Neural progenitor cell (in vitro differentiated cells): ENCODE measurements around the gene DCUN1D1. TPM values are rescaled to one million over a fixed set of nuclear protein-coding genes. Genes with fewer than 3 reads are reported as not detected.

Source experiments
- DNase-seq: peaks from one replicate; pipeline ENCODE4 v3.0.0-alpha.2; 2016; ENCODE audit warnings: low spot score
- H2AFZ ChIP-seq: fragments of 200-600 bp; sonication (generic); replicated peaks from 2 replicates; pipeline ENCODE4 v1.6.1; 2016; ENCODE audit warnings: antibody characterized with exemption
- H3F3A ChIP-seq: fragments of 200-600 bp; sonication (generic); 2 replicates; pipeline ENCODE4 v1.6.1; 2016; ENCODE audit warnings: antibody characterized with exemption, low read depth
- H3K27ac ChIP-seq: fragments of 200-600 bp; sonication (generic); 2 replicates; pipeline ENCODE4 v1.5.1; 2016; ENCODE audit warnings: mild to moderate bottlenecking
- H3K27me3 ChIP-seq: fragments of 200-600 bp; sonication (generic); 2 replicates; pipeline ENCODE4 v1.6.1; 2016; ENCODE audit warnings: mild to moderate bottlenecking, moderate library complexity
- H3K36me3 ChIP-seq: fragments of 200-600 bp; sonication (generic); 2 replicates; pipeline ENCODE4 v1.5.1; 2016
- H3K4me1 ChIP-seq: fragments of 200-600 bp; sonication (generic); 2 replicates; pipeline ENCODE4 v1.6.1; 2016; ENCODE audit warnings: mixed run types
- H3K4me2 ChIP-seq: fragments of 200-600 bp; sonication (generic); 2 replicates; pipeline ENCODE4 v1.6.1; 2016
- H3K4me3 ChIP-seq: fragments of 200-600 bp; sonication (generic); 2 replicates; pipeline ENCODE4 v1.5.1; 2016
- H3K79me2 ChIP-seq: fragments of 200-600 bp; sonication (generic); 2 replicates; pipeline ENCODE4 v1.6.1; 2016; ENCODE audit warnings: low read depth
- H3K9ac ChIP-seq: fragments of 200-600 bp; sonication (generic); 2 replicates; pipeline ENCODE4 v1.6.1; 2016
- H3K9me3 ChIP-seq: fragments of 200-600 bp; sonication (generic); 2 replicates; pipeline ENCODE4 v1.5.1; 2016; ENCODE audit warnings: low read depth
- H4K20me1 ChIP-seq: fragments of 200-600 bp; sonication (generic); 2 replicates; pipeline ENCODE4 v1.6.1; 2016; ENCODE audit warnings: low read depth
- H3K27ac Mint-ChIP-seq: 3 replicates; pipeline ENCODE4 v1.8.0; 2021; ENCODE audit warnings: mixed read lengths
- H3K27me3 Mint-ChIP-seq: 2 replicates; pipeline ENCODE4 v1.8.0; 2022; ENCODE audit warnings: low read depth, mild to moderate bottlenecking, inconsistent platforms, moderate library complexity, mixed read lengths; ENCODE audit not compliant: insufficient read depth
- H3K36me3 Mint-ChIP-seq: 3 replicates; pipeline ENCODE4 v1.8.0; 2021; ENCODE audit warnings: mixed read lengths
- H3K4me1 Mint-ChIP-seq: 3 replicates; pipeline ENCODE4 v1.8.0; 2021; ENCODE audit warnings: mixed read lengths
- H3K4me3 Mint-ChIP-seq: 3 replicates; pipeline ENCODE4 v1.8.0; 2021; ENCODE audit warnings: mild to moderate bottlenecking, moderate library complexity, mixed read lengths
- H3K9me3 Mint-ChIP-seq: 3 replicates; pipeline ENCODE4 v1.8.0; 2020; ENCODE audit warnings: mixed read lengths
- CTCF ChIP-seq: fragments of 200-600 bp; sonication (generic); IDR thresholded peaks from 2 replicates; pipeline ENCODE4 v1.5.1; 2017; ENCODE audit warnings: antibody characterized with exemption, mild to moderate bottlenecking
- EZH2 ChIP-seq: fragments of 200-600 bp; sonication (generic); IDR thresholded peaks from 2 replicates; pipeline ENCODE4 v1.6.1; 2017; ENCODE audit warnings: antibody characterized with exemption, mild to moderate bottlenecking, moderate library complexity
- EZH2phosphoT487 ChIP-seq: fragments of 200-600 bp; sonication (generic); IDR thresholded peaks from 2 replicates; pipeline ENCODE4 v1.6.1; 2017; ENCODE audit warnings: antibody characterized with exemption
- total RNA-seq: library from RNA; depleted of rRNA; stranded (reverse); fragments of >200 nt; gene quantifications from 2 replicates; pipeline ENCODE4 v1.2.3, GENCODE V29; 2015; ENCODE audit warnings: low replicate concordance

Gene DCUN1D1
- total RNA-seq, 1 donor from 2014 or later, result 63.6 TPM

GRCh38 chr3:182917134-182917533 lies 63.2 kb downstream of the DCUN1D1 start:
- no peak for DNase-seq
- no peaks in the 10 kb centered on the region for H3K79me2 ChIP-seq
- H2AFZ ChIP-seq, result no peak overlapping the region
- H3K36me3 Mint-ChIP-seq, result peaks cover 2% of the 10 kb centered on the region
- no peak overlapping the region for H3K27ac Mint-ChIP-seq
- H3K4me3 Mint-ChIP-seq, result no peak overlapping the region
- peaks cover under 1% of the 10 kb centered on the region for H3K4me1 Mint-ChIP-seq
- no peak overlapping the region for H3K27ac ChIP-seq
- peaks cover 5% of the 10 kb centered on the region for H3K4me1 ChIP-seq
- no peaks in the 10 kb centered on the region for H3K9me3 Mint-ChIP-seq
- H3K27me3 ChIP-seq, result no peaks in the 10 kb centered on the region
- H3K27me3 Mint-ChIP-seq, result no peaks in the 10 kb centered on the region
- H3F3A ChIP-seq, result no peaks in the 10 kb centered on the region
- H3K9me3 ChIP-seq, result no peaks in the 10 kb centered on the region
- no peak overlapping the region for H3K9ac ChIP-seq
- H3K36me3 ChIP-seq, result no peaks in the 10 kb centered on the region
- no peaks in the 10 kb centered on the region for H4K20me1 ChIP-seq
- no peak overlapping the region for H3K4me2 ChIP-seq
- TF ChIP-seq EZH2 (no peak), EZH2phosphoT487 (no peak), CTCF (no peak)
- H3K4me3 ChIP-seq, result no peak overlapping the region

GRCh38 chr3:182914341-182914740 lies 66.0 kb downstream of the DCUN1D1 start:
- Mint-ChIP-seq H3K27me3 (peaks cover 2% of the 10 kb centered on the region), H3K27ac (no peak overlapping the region), H3K9me3 (no peaks in the 10 kb centered on the region), H3K4me3 (no peak overlapping the region), H3K4me1 (peaks cover 10% of the 10 kb centered on the region), H3K36me3 (peaks cover 2% of the 10 kb centered on the region)
- Histone ChIP-seq H3K4me3 (no peak overlapping the region), H3K27ac (no peak overlapping the region), H3K27me3 (no peaks in the 10 kb centered on the region), H3K36me3 (no peaks in the 10 kb centered on the region), H2AFZ (no peak overlapping the region), H4K20me1 (no peaks in the 10 kb centered on the region), H3K79me2 (no peaks in the 10 kb centered on the region), H3F3A (peaks cover 4% of the 10 kb centered on the region), H3K9ac (no peak overlapping the region), H3K9me3 (no peaks in the 10 kb centered on the region), H3K4me1 (peaks cover 10% of the 10 kb centered on the region), H3K4me2 (no peak overlapping the region)
- no peak for DNase-seq
- TF ChIP-seq EZH2 (no peak), CTCF (no peak), EZH2phosphoT487 (no peak)

GRCh38 chr3:182913889-182914288 lies 66.4 kb downstream of the DCUN1D1 start:
- Histone ChIP-seq H4K20me1 (no peaks in the 10 kb centered on the region), H3F3A (peaks cover 4% of the 10 kb centered on the region), H3K9me3 (no peaks in the 10 kb centered on the region), H3K4me2 (no peak overlapping the region), H3K27me3 (no peaks in the 10 kb centered on the region), H3K27ac (no peak overlapping the region), H2AFZ (no peak overlapping the region), H3K79me2 (no peaks in the 10 kb centered on the region), H3K4me3 (no peak overlapping the region), H3K9ac (no peak overlapping the region), H3K36me3 (no peaks in the 10 kb centered on the region), H3K4me1 (peaks cover 10% of the 10 kb centered on the region)
- DNase-seq, result no peak
- H3K4me1 Mint-ChIP-seq, result peaks cover 10% of the 10 kb centered on the region
- no peak for TF ChIP-seq CTCF
- no peak for TF ChIP-seq EZH2phosphoT487
- TF ChIP-seq EZH2, result no peak
- peaks cover 2% of the 10 kb centered on the region for H3K36me3 Mint-ChIP-seq
- no peak overlapping the region for H3K4me3 Mint-ChIP-seq
- H3K27me3 Mint-ChIP-seq, result peaks cover 2% of the 10 kb centered on the region
- H3K27ac Mint-ChIP-seq, result no peak overlapping the region
- no peaks in the 10 kb centered on the region for H3K9me3 Mint-ChIP-seq
